H9 (cell line): Measurements from ENCODE around the gene FAM89B. TPM values are rescaled to one million over a fixed set of nuclear protein-coding genes. Genes with fewer than 3 reads are reported as not detected.

ENCODE experiments used
- DNase-seq: peaks from one replicate; pipeline ENCODE4 v3.0.0-alpha.2; 2017
- H2AFZ ChIP-seq: one replicate; pipeline ENCODE4 v1.6.1; 2013; ENCODE audit warnings: mild to moderate bottlenecking, low read length, control low read depth, moderate library complexity
- H2AK5ac ChIP-seq: 2 replicates; pipeline ENCODE4 v1.6.1; 2013; ENCODE audit warnings: low read length, control low read depth, mixed read lengths; ENCODE audit not compliant: insufficient read length
- H2BK120ac ChIP-seq: one replicate; pipeline ENCODE4 v1.6.1; 2013; ENCODE audit warnings: low read depth, mild to moderate bottlenecking, low read length, control low read depth, inconsistent platforms; ENCODE audit not compliant: poor library complexity, severe bottlenecking
- H2BK12ac ChIP-seq: 2 replicates; pipeline ENCODE4 v1.6.1; 2013; ENCODE audit warnings: low read length, control low read depth, mixed read lengths, low read depth; ENCODE audit not compliant: insufficient read length
- H2BK15ac ChIP-seq: 2 replicates; pipeline ENCODE4 v1.6.1; 2013; ENCODE audit warnings: low read depth, low read length, control low read depth
- H2BK20ac ChIP-seq: one replicate; pipeline ENCODE4 v1.6.1; 2013; ENCODE audit warnings: low read depth, mild to moderate bottlenecking, low read length, control low read depth, inconsistent platforms; ENCODE audit not compliant: poor library complexity, severe bottlenecking
- H2BK5ac ChIP-seq: 2 replicates; pipeline ENCODE4 v1.6.1; 2013; ENCODE audit warnings: low read length, control low read depth, mixed read lengths; ENCODE audit not compliant: insufficient read length
- H3K14ac ChIP-seq: 2 replicates; pipeline ENCODE4 v1.6.1; 2013; ENCODE audit warnings: low read length, control low read depth; ENCODE audit not compliant: insufficient read depth
- H3K18ac ChIP-seq: 2 replicates; pipeline ENCODE4 v1.6.1; 2013; ENCODE audit warnings: low read depth, mild to moderate bottlenecking, mixed read lengths, low read length, control low read depth; ENCODE audit not compliant: insufficient read length
- H3K23ac ChIP-seq: 2 replicates; pipeline ENCODE4 v1.6.1; 2013; ENCODE audit warnings: low read length, control low read depth, mixed read lengths, low read depth; ENCODE audit not compliant: insufficient read length
- H3K23me2 ChIP-seq: 2 replicates; pipeline ENCODE4 v1.6.1; 2013; ENCODE audit warnings: low read depth, mild to moderate bottlenecking, mixed read lengths, low read length, control low read depth; ENCODE audit not compliant: insufficient read length, poor library complexity, severe bottlenecking
- H3K27ac ChIP-seq: 2 replicates; pipeline ENCODE4 v1.5.1; 2013; ENCODE audit warnings: low read length, control low read depth, mixed read lengths, low read depth; ENCODE audit not compliant: insufficient read length
- H3K27me3 ChIP-seq: 2 replicates; pipeline ENCODE4 v1.6.1; 2013; ENCODE audit warnings: low read length, control low read depth, inconsistent platforms; ENCODE audit not compliant: insufficient read depth
- H3K4ac ChIP-seq: 2 replicates; pipeline ENCODE4 v1.6.1; 2013; ENCODE audit warnings: low read depth, mild to moderate bottlenecking, control low read depth, inconsistent platforms, low read length, moderate library complexity
- H3K4me1 ChIP-seq: 2 replicates; pipeline ENCODE4 v1.6.1; 2013; ENCODE audit warnings: low read length, control low read depth, inconsistent platforms; ENCODE audit not compliant: insufficient read depth
- H3K4me2 ChIP-seq: 2 replicates; pipeline ENCODE4 v1.6.1; 2013; ENCODE audit warnings: low read length, control low read depth, mixed read lengths; ENCODE audit not compliant: insufficient read length, insufficient read depth
- H3K56ac ChIP-seq: 2 replicates; pipeline ENCODE4 v1.6.1; 2013; ENCODE audit warnings: low read depth, mild to moderate bottlenecking, mixed read lengths, low read length, control low read depth; ENCODE audit not compliant: insufficient read length
- H3K79me1 ChIP-seq: 2 replicates; pipeline ENCODE4 v1.6.1; 2013; ENCODE audit warnings: low read depth, mild to moderate bottlenecking, moderate library complexity, low read length, control low read depth, inconsistent platforms; ENCODE audit not compliant: insufficient read depth, poor library complexity, severe bottlenecking
- H3K79me2 ChIP-seq: 2 replicates; pipeline ENCODE4 v1.6.1; 2013; ENCODE audit warnings: low read length, control low read depth, inconsistent platforms; ENCODE audit not compliant: insufficient read depth
- H3K9ac ChIP-seq: 2 replicates; pipeline ENCODE4 v1.6.1; 2013; ENCODE audit warnings: low read length, control low read depth, mixed read lengths; ENCODE audit not compliant: insufficient read length; ENCODE audit errors: extremely low read depth
- H3K9me3 ChIP-seq: one replicate; pipeline ENCODE4 v1.6.1; 2013; ENCODE audit warnings: low read depth, low read length, inconsistent platforms; ENCODE audit not compliant: control insufficient read depth
- H3T11ph ChIP-seq: one replicate; pipeline ENCODE4 v1.6.1; 2013; ENCODE audit warnings: mild to moderate bottlenecking, low read length, control low read depth, inconsistent platforms
- H4K20me1 ChIP-seq: one replicate; pipeline ENCODE4 v1.6.1; 2013; ENCODE audit not compliant: control insufficient read depth, insufficient read length, insufficient read depth
- H4K5ac ChIP-seq: 2 replicates; pipeline ENCODE4 v1.6.1; 2013; ENCODE audit warnings: low read depth, mild to moderate bottlenecking, mixed read lengths, low read length, control low read depth; ENCODE audit not compliant: insufficient read length
- H4K8ac ChIP-seq: replicated peaks from 2 replicates; pipeline ENCODE4 v1.6.1; 2013; ENCODE audit warnings: low read length, control low read depth, mixed read lengths, low read depth; ENCODE audit not compliant: insufficient read length
- H4K91ac ChIP-seq: 2 replicates; pipeline ENCODE4 v1.6.1; 2013; ENCODE audit warnings: low read depth, mild to moderate bottlenecking, moderate library complexity, mixed read lengths, low read length, control low read depth; ENCODE audit not compliant: insufficient read length
- H3K27ac Mint-ChIP-seq, 3 experiments: 2 replicates in 2 of 3; 3 replicates in 1 of 3; pipeline ENCODE4 v1.8.0; 2020 to 2021; ENCODE audit warnings: mixed read lengths in 3 of 3, mild to moderate bottlenecking in 1 of 3, moderate library complexity in 1 of 3
- H3K27me3 Mint-ChIP-seq: 2 replicates; pipeline ENCODE4 v1.8.0; 2021; ENCODE audit warnings: low read depth, mild to moderate bottlenecking, moderate library complexity, mixed read lengths
- H3K36me3 Mint-ChIP-seq, 3 experiments: 2 replicates in 2 of 3; 3 replicates in 1 of 3; pipeline ENCODE4 v1.8.0; 2020 to 2021; ENCODE audit warnings: low read depth in 3 of 3, mixed read lengths in 3 of 3; ENCODE audit not compliant: insufficient read depth in 1 of 3
- H3K4me1 Mint-ChIP-seq, 2 experiments: 2 replicates each; pipeline ENCODE4 v1.8.0; 2020; ENCODE audit warnings: mixed read lengths in 2 of 2
- H3K4me3 Mint-ChIP-seq, 2 experiments: 2 replicates in 1 of 2; 3 replicates in 1 of 2; pipeline ENCODE4 v1.8.0; 2020 to 2021; ENCODE audit warnings: mild to moderate bottlenecking in 2 of 2, mixed read lengths in 2 of 2, moderate library complexity in 1 of 2
- H3K9me3 Mint-ChIP-seq, 2 experiments: 2 replicates in 1 of 2; 3 replicates in 1 of 2; pipeline ENCODE4 v1.8.0; 2020; ENCODE audit warnings: mild to moderate bottlenecking in 2 of 2, mixed read lengths in 2 of 2, moderate library complexity in 1 of 2
- WGBS: extraction: QIAGEN DNeasy Blood & Tissue Kit; methylation state at CpG from one replicate; pipeline ENCODE4 v1.1.7; 2013; ENCODE audit warnings: missing lambda C conversion rate, low lambda C conversion rate, mixed read lengths; ENCODE audit not compliant: insufficient read length; ENCODE audit errors: extremely low coverage; 5-methylcytosine and 5-hydroxymethylcytosine counted together
- total RNA-seq: library from RNA; stranded (reverse); gene quantifications from 2 replicates; pipeline ENCODE4 v1.2.1, GENCODE V29; 2021
- TF ChIP-seq, protein P1 (sequence below): fragments of 200-600 bp; sonication (generic); conservative IDR thresholded peaks from 3 replicates; pipeline ENCODE4 v1.8.0; 2021; ENCODE audit warnings: antibody characterized with exemption, mild to moderate bottlenecking

FAM89B gene
- total RNA-seq, 1 experiment from 2014 or later, result 21.7 TPM

DNA sequence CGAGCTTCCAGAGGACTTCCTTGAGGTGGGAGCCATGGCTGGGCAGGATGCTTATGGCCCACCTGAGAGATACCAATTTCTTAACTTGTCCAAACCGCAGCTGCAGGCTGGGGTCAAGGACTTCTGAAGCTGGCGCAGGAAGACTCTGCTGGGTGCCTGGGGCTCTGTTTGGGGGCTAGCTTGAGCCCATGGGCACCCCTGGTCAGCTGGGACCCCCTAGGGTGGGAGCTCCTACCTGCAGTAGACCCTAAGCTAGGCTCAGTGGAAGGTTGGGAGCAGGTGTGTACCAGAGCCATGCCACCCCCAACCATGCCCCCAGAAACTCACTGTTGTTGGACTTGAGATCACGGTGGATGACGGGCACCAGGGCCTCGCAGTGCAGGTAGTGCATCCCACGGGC lies 40.4 kb downstream of the FAM89B start:
- Mint-ChIP-seq H3K4me3 (peak overlapping the region; percentile 94 to 97), H3K27me3 (peaks cover 3% of the 10 kb centered on the region), H3K27ac (no peak overlapping the region; a peak in 1 of 7 replicates), H3K9me3 (no peaks in the 10 kb centered on the region), H3K4me1 (peaks cover 17 to 30% of the 10 kb centered on the region in 2 experiments), H3K36me3 (peaks cover 13 to 43% (median 42%) of the 10 kb centered on the region in 3 experiments; a peak in 6 of 7 replicates)
- DNase-seq, result no peak
- no CpG with 5 or more reads among the region's 7 CpGs for WGBS
- Histone ChIP-seq H3K23ac (no peak overlapping the region), H3K9ac (no peak overlapping the region), H2BK20ac (no peak overlapping the region), H3K56ac (no peak overlapping the region), H2BK120ac (no peak overlapping the region), H3K27me3 (no peaks in the 10 kb centered on the region), H2AK5ac (no peak overlapping the region), H3K4ac (no peak overlapping the region), H2BK15ac (no peak overlapping the region), H4K8ac (no peak overlapping the region), H3K27ac (no peak overlapping the region), H3K18ac (no peak overlapping the region), H2AFZ (no peak overlapping the region), H3K23me2 (peaks cover 20% of the 10 kb centered on the region), H3K4me2 (peak overlapping the region; percentile 82), H3K4me1 (no peaks in the 10 kb centered on the region; the same call in none of the 2 replicates), H2BK5ac (no peak overlapping the region), H4K20me1 (no peaks in the 10 kb centered on the region), H3T11ph (no peak overlapping the region), H3K9me3 (no peaks in the 10 kb centered on the region), H4K5ac (no peak overlapping the region), H3K14ac (no peak overlapping the region), H2BK12ac (no peak overlapping the region), H3K79me2 (peaks cover 7% of the 10 kb centered on the region; the same call in 1 of the 2 replicates), H3K79me1 (peaks cover 3% of the 10 kb centered on the region), H4K91ac (no peak overlapping the region)
- TF ChIP-seq, protein P1, sequence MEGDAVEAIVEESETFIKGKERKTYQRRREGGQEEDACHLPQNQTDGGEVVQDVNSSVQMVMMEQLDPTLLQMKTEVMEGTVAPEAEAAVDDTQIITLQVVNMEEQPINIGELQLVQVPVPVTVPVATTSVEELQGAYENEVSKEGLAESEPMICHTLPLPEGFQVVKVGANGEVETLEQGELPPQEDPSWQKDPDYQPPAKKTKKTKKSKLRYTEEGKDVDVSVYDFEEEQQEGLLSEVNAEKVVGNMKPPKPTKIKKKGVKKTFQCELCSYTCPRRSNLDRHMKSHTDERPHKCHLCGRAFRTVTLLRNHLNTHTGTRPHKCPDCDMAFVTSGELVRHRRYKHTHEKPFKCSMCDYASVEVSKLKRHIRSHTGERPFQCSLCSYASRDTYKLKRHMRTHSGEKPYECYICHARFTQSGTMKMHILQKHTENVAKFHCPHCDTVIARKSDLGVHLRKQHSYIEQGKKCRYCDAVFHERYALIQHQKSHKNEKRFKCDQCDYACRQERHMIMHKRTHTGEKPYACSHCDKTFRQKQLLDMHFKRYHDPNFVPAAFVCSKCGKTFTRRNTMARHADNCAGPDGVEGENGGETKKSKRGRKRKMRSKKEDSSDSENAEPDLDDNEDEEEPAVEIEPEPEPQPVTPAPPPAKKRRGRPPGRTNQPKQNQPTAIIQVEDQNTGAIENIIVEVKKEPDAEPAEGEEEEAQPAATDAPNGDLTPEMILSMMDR, result no peak
